Forelimb muscle (tissue), 1 donor: Measurements from ENCODE around the gene FMR1. TPM values are rescaled to one million over a fixed set of nuclear protein-coding genes. Genes with fewer than 3 reads are reported as not detected.

Source experiments
- DNase-seq: peaks from one replicate; pipeline ENCODE4 v3.0.0-alpha.2; 2013; ENCODE audit warnings: low read depth
- polyA plus RNA-seq: library from polyadenylated mRNA; unstranded; fragments of 120-200 nt; gene quantifications from one replicate; pipeline ENCODE4 v1.2.1, GENCODE V29; 2013; ENCODE audit not compliant: insufficient read length

The FMR1 gene
- polyA plus RNA-seq, 1 donor: 37.5 TPM

DNA sequence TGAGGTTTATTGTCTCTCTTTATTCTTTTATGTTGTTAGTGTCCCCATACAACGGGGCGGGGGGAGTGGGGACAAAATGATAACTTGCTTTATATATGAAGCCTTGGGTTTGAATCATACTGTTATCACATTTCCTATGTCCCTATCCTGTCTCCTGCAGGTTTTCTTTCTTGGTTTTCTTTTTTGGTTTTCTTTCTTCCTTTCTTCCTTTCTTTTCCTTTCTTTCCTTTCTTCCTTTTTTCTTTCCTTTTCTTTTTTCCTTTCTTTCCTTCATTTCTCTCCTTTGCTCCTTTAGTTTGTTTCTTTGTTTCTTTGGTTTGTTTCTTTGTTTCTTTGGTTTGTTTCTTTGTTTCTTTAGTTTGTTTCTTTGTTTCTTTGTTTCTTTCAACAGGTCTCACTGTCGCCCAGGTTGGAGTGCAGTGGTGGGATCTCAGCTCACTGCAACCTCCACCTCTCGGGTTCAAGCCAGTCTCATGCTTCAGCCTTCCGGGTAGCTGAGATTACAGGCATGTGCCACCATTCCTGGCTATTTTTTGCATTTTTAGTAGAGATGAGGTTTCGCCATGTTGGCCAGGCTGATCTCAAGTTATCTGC is 4.8 kb downstream of the FMR1 start:
- no peak for DNase-seq

DNA sequence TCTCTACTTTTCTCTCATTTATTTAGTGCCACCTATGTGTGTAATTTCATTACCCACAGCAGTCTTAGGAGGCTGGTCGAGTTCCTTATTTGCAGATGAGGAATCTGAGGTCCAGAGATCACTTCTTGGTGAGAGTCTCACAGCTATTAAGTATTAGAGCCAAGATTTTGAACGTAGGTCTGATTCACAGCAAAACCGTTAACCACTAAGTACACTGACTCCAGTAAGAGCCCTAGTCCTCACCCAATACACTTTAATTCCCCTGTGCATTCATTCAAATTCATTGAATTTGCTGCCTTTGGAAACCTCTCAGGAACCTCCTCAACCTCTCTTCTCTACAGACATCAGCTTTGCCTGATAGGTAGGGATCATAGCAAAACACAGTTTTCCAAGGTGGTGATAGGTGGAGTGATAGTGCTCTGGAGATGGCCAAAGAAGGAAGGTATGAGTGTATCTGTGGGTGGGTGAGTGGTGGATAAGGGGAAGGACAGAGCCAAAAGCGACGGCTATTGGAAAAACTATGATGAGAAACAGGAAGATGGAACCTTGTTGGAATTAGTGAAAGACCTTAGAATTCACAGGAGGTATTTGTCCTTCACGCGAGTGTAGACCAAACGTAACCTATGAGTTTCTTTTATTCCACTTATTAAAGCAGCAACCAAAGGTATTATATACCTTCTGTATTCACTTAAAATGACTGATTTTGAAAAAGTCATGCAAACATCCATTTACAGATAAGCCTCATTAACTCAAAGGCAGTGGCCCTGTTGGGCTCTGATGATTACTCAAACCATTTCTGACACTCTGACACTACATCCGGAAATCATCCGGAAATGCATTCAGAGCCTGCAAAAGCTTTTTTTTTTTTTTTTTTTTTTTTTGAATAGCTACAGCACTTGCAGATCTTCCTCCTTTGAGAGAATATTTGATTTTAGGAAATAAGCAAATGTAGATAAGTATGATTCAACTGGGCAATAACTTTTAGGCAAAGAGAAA is 6.3 kb downstream of the FMR1 start:
- no peak for DNase-seq

DNA sequence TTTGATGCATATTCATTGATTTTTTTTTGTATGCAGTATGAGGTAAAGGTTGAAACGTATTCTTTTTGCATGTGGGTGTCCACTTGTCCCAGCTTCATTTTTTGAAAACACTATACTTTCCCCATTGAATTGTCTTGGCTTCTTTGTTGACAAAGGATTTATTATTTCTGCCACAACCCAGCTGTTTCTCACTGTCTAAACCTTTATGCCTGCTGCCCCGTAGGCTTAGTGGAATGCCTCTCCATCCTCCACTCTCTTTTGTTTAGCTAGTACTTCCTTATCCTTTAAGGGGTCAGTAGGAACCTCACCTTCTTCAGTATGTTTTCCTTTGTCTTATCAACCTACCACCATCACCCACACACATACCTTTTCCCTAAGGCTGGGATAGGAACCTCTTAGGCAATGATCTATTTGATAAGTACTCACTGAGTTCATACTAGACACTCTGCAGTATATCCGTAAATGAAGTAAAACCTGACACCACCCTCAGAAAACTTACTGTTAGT is 8.5 kb downstream of the FMR1 start:
- no peak for DNase-seq

DNA sequence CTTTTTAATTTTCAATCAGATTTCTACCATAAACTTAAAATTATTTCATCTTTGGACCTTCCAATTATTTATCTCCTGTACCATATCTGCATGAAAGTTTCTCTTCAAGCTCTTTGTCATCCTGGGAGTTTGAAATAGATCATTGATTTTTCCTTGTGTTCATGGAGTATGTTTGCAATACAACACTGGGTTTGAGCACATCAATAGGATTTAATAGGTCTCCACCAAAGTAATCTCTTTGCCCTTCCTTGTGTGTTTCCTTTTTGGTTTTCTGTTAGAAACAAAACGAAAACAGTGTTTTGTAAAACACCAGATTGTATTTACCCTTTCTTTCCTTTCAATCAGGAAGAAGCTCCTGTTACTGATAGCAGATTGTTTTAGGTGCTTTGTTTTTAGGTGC is 11.9 kb downstream of the FMR1 start:
- no peak for DNase-seq

DNA sequence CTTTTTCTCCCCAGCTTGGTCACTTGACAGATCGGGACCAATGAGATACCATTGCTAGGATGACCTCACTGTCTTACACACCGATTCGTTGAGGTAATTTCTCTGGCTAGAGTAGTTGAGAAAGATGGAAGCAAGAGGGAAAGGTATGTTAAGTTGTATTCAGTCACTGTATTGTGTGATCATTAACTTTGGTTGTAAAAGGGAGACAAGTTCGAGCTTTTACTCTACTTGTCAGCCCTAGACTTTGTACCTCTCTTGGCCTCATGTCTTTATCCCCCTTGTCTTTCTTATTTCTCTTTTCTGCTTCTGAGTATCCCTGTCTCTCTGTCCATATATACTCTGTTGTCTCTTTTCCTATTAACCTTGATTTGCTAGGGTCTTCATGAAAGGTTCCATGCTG is 15.5 kb downstream of the FMR1 start:
- no peak for DNase-seq

DNA sequence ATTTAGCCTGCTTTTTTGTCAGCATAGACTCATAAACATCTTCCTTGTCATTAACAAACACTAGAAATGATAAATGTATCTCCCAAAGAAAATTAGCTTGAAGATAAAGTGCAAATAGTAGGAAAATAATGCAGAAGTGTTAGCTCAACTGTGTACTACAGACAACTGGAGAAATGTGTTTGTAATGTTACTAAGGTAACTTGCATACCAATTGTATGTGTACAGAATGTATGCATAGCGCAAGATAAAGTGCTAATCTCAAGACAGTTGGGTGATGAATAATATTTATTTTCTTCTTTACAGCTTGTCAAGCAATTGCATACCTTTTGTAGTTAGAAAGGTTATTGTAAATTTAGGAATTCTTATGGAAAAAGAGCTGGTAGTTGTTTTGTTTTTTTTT is 22.1 kb downstream of the FMR1 start:
- DNase-seq: no peak

DNA sequence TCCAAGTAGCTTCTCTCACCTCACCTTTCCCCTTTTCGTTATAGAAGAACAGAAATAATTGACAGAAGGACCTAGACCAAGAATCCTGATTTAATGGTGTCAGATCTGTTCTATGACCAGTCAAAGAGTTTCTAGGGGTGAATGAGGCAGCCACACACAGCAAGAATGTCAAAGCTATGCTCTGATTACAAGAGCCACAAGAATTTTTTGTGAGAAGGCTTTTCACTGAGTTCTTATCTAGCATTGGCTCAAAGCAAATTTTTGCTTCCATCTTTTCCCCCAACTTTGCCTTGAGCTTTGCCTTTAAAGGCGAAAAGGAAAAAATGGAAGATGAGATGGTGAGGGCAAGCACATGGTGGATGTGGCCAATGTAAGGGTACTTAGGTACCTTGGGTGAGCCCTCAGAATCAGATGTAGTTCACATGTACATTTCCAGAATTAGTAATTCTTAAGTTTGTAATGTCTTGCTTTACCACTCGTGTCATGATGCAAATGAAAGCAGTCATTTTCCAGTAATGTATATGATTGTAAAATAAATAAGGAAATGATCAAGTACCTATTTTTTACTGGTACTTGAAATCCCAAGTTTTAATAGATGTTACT is 23.5 kb downstream of the FMR1 start:
- no peak for DNase-seq

DNA sequence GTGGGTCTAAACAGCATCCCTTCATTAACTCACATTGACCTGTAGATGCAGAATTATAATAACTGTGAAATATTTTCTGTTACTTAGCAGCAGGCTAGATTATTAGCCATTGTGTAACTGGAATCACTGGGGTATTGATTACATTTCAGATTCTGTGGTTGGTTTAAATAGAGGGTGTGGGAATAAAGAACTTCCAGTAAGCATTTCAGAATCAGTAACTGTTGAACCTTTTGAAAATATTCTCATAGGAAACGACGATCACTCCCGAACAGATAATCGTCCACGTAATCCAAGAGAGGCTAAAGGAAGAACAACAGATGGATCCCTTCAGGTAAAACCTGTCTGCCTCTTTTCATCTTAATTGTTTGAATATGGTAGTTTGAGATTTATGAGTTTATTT is 33.6 kb downstream of the FMR1 start:
- no peak for DNase-seq

DNA sequence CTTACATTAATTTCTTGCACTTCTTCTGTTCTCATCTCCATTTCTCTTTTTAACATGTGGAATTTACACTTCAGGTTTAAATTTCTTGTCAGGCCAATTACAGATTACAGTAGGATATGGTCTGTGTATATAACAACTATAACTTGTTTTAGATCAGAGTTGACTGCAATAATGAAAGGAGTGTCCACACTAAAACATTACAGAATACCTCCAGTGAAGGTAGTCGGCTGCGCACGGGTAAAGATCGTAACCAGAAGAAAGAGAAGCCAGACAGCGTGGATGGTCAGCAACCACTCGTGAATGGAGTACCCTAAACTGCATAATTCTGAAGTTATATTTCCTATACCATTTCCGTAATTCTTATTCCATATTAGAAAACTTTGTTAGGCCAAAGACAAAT is 36.8 kb downstream of the FMR1 start:
- DNase-seq: no peak

DNA sequence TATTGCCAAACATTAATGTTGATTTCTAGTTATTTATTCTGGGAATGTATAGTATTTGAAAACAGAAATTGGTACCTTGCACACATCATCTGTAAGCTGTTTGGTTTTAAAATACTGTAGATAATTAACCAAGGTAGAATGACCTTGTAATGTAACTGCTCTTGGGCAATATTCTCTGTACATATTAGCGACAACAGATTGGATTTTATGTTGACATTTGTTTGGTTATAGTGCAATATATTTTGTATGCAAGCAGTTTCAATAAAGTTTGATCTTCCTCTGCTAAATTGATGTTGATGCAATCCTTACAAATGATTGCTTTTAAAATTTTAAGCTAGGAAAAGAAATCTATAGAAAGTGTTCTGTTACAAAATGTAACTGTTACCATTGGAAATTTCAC is 38.6 kb downstream of the FMR1 start:
- DNase-seq: no peak

DNA sequence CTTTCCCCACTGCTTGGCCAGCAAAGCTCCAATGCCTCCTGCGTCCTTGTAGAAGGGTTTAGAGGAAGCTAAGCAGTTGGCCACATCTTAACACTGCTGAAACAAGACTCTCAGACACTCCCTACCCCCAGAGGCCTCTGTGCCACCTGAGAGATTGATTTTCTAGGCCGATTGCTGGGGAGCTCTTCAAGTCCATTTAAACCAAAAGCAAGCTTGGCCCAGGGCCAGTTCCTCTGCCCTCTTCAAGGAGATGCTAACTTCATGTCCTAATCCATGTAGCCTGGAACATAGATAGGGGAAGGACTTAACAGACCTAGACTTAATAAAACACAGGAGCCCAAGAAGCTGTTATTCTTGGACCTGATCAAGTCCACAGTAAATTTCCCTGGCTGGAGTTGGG is 42.3 kb downstream of the FMR1 start:
- no peak for DNase-seq

DNA sequence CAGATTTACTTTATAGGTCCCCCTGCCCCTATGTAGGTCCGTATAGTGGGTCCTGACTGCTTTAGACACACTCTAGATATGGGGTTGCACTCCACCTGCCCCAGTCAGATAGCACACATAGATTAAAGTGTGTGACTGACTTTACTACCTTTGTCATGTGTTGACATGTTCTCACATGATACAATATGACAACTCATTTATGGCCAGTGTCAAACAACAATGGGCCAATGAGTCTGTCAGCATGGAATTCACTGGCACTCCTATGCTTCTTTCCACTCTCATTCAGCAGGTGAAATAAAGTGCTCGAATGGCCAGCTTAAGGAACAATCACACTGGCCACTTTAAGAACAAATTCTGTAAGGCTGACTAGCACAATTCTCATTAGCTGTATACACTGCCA is 45.6 kb downstream of the FMR1 start:
- no peak for DNase-seq

DNA sequence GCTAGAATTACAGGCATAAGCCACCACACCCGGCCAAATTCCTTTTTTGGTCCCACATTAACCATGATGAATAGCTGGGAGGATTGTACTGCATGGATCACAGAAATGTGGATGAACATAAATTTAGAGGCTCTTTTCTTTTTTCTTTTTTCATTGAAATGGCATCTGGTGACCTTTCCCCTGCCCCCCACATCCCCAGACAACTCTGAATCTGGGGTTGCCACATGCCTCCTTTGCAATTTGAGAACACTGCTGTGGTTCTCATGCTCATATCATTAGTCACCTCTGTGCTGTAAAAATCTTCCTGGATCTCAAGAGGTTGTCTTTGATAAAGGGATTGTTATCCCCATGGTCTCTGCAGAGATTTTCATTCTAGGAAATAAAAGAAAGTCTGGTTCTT is 46.6 kb downstream of the FMR1 start:
- no peak for DNase-seq

DNA sequence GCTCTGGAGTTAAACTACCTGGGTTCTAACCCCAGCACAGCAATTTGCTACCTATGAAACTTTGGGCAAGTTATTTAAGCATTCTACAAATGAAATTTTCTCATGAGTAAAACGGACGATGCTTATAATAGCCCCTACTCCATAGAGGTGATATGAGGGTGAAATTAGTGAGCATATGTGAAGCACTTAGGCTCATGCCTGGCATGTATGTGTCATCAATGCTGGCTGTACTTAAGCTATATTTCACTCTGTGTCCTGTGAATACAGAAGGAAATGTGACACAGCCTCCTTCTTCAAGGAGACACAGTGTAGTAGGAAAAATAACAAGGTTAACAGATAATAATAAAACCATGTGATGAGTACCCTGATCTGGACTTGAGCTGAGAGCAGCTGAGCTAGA is 49.0 kb downstream of the FMR1 start:
- no peak for DNase-seq

DNA sequence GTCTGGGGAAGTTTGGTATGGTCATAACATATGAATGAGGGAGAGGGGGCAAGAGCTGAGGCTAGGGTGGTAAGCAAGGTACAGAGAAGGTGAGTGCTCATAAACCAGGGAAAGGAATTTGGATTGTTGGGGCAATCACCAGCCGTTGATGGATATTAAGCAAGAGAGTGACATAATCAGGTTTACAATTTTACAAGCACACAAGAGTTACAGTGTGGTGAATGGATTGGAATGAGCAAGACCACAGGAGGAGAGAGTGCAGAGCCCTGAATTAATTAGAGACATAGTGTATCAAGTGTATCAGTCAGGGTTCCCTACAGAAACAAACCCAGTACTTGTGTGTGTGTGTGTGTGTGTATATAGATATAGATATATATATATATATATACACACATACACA is 50.8 kb downstream of the FMR1 start:
- no peak for DNase-seq

DNA sequence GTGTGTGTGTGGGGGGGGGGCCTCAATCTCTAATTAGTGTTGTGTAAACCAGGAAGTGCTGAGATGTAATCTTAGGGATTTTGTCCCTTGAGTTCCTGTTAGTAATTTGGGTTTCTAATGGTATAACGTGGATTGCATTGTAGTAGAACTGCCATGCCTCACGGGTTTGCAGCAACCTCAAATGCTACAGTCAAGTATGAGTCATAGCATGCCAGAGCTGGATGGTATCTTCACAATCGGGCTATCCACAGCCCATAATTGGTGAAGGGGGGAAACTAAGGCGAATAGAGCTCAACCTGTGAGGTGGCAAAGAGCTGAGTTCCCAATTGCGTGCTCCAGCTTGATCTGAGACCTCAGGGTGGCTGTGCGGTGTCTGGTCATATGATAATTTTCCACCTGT is 67.2 kb downstream of the FMR1 start:
- no peak for DNase-seq

DNA sequence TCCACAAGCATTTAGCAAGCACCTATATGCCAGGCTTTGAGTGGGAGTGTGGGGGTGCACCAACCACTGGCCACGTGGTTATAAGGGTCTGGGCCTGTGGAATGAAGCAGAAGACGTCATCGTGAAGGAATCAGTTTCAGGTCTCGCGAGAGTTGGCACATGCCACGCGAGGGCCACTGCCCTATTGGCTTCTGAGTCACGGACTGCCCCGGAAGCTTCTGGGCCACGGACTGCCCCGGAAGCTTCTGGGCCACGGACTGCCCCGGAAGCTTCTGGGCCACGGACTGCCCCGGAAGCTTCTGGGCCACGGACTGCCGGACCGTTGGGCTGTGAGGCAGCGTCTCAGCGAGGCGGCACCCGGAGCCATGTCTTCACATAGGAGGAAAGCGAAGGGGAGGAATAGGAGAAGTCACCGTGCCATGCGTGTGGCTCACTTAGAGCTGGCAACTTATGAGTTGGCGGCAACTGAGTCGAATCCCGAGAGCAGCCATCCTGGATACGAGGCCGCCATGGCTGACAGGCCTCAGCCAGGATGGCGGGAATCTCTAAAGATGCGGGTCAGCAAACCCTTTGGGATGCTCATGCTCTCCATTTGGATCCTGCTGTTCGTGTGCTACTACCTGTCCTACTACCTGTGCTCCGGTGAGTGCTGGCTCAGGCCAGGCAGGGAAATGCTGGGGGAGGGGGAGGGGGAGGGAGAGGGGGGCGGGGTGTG is 69.5 kb downstream of the FMR1 start, which contains the start of gene FMR1NB:
Gene FMR1NB, plus strand, starts transcription at position 300 of the 715 bp plus-strand sequence. Its CDS starts 66 bp downstream, at position 366.
- DNase-seq: no peak

Other genes starting within 250 kb of the FMR1 start
- not detected for gene FMR1NB, start 69.4 kb downstream of the FMR1 start, polyA plus RNA-seq